T-helper 2 cell (primary cell): ENCODE results near the gene CDR2L.
"Not testable (repeated sequence)": the region's sequence is repeated elsewhere in the genome, so short reads cannot be mapped to it uniquely, and the experiment has no call there.

Experiments
- DNase-seq, 5 experiments: peaks; one replicate each; pipeline versions ENCODE4 v3.0.0 to v3.0.0-alpha.2; 2012 to 2022

The CDR2L gene

DNA sequence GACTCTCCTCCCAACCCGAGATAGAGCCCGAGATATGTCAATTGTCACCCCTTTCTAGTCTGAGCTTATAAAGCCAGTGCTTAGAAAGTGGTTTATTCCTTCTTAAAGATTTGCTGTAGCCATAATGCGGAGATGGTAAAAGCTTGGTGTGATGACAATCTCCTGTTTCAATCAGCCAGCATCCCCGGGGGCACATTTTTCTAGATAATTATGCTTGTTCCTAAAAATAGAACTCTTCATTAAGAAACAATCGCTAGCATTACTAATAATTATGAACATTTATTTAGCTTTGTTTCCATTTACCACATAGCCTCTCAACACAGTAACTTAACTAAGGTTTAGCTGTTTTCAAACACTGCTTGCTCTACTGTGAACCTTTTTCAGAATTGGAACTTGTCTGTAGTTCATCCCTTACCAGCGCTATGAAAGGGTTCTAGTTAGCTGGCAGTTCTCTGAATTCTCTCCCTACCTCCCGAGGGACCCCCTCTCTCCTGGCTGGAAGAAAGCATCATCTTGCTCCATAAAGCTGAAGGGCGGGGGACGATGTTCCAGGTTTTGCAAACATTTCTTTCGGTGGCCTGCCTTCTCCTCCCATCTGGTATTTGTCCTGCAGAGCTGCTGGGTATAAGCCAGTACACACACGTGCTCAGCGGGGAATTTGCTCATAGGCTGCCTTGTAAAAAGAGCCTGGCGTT lies 24.1 kb downstream of the CDR2L start:
- DNase-seq = no peak

- DNase-seq = no peak
These were observed 24.6 kb downstream of the CDR2L start for GRCh38 chr17:75012096-75012345.

GRCh38 chr17:75012346-75013091 lies 25.1 kb downstream of the CDR2L start, which contains the start of gene MRPL58:
TSS of gene MRPL58 (plus strand) at chr17:75012670. CDS start at chr17:75012687, 17 bp downstream.
- DNase-seq = peak; percentile 48 to 91 (median 68)

DNA sequence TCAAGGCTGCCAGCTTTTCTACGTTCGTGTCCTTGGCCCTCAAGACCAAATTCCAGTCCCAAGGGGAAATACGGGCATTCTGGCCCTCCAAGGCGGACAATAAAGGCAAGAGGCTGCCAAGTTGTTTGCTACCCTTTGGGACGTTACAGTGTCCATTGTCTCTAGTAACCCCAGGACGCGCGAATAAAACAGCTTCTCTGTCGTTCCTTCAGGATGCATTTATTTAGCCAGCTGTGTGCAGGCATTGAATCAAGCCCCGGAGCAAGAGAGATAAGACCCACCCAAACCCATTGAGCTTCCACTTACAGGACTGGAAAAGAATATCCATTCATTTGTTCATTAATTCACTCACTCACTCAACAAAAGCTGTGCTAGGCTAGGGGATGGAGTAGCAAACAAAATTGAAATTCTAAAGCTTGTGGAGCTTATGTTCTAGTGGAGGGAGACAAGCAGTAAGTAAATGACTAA lies 25.7 kb downstream of the CDR2L start:
- no peak for DNase-seq

DNA sequence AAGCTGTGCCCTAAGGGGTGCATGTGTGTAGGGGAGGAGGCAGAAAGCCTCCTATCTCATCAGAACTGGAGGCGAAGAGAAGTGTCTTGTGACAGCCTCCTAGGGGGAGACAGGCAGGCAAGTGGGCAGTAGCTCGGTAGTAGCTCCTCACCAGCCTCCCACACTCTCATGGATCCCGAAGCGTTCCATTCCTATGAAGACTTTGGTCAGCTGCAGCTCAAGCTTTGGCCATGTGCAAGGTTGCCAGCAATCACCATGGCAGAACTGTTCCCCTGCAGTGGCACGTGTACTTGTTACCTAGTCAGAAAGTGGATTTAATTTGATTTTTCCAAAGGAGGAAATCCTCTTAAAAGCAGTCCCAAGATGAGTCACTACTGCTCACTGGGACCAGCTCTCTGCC lies 31.7 kb downstream of the CDR2L start:
- no peak for DNase-seq

DNA sequence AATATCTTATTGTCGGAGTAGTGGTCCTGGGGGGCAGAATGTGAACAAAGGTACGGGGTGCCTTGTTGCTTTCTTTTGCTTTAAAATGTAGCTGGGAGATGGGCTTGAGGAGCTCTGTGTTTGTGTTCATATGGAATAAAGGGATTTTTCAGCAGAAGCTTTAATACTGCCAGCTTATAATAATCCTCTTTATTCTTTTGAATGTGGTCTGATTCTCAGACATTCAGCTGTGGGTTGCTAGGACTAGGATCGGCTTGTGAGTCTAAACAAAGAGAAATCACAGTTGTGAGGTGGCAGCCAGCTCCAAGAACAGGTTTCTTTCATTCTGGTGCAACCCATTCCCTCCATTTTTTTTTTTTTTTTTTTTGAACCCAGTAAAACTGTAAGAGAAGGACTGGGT lies 32.3 kb downstream of the CDR2L start:
- no peak for DNase-seq

- DNase-seq = no peak
These were observed 33.1 kb downstream of the CDR2L start for GRCh38 chr17:75020331-75021110.

DNA sequence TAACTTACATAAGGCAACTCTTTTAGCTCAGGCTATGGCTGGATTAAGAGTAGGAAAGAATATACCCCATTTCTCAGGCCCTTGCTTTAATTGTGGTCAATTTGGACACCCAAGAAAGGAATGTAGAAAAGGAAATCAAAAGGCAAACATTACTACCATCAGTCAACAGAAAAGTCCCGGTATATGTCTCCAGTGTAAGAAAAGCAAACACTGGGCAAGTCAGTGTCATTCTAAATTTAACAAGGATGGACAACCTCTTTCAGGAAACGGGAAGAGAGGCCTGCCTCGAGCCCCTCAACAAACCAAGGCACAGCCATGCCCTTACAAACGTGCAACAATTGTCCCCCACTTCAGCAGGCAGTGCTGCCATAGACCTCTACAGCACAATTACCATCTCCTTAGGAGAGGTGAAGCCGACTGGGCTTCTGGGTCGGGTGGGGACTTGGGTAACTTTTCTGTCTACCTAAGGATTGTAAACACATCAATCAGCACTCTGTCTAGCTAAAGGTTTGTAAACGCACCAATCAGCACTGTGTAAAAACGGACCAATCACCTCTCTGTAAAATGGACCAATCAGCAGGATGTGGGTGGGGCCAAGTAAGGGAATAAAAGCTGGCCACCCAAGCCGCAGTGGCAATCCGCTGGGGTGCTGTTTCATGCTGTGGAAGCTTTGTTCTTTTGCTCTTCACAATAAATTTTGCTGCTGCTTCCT lies 37.4 kb downstream of the CDR2L start:
- DNase-seq = peak in 2 of 5 experiments; percentile 34 to 40

DNA sequence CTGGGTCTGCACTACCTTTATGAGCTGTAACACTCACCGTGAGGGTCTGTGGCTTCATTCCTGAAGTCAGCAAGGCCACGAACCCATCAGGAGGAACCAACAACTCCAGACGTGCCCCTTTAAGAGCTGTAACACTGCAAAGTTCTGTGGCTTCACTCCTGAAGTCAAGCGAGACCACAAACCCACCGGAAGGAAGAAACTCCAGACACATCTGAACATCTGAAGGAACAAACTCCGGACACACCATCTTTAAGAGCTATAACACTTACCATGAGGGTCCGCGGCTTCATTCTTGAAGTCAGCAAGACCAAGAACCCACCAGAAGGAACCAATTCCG lies 37.9 kb downstream of the CDR2L start:
- not testable (repeated sequence) for DNase-seq

- DNase-seq = not testable (repeated sequence)
These were observed 39.2 kb downstream of the CDR2L start for GRCh38 chr17:75026650-75027049.

- DNase-seq = no peak
These were observed 42.7 kb downstream of the CDR2L start for GRCh38 chr17:75030161-75030560.

GRCh38 chr17:75031972-75032719 lies 44.7 kb downstream of the CDR2L start:
- peak in 4 of 5 experiments; percentile 36 to 69 (median 50) for DNase-seq

DNA sequence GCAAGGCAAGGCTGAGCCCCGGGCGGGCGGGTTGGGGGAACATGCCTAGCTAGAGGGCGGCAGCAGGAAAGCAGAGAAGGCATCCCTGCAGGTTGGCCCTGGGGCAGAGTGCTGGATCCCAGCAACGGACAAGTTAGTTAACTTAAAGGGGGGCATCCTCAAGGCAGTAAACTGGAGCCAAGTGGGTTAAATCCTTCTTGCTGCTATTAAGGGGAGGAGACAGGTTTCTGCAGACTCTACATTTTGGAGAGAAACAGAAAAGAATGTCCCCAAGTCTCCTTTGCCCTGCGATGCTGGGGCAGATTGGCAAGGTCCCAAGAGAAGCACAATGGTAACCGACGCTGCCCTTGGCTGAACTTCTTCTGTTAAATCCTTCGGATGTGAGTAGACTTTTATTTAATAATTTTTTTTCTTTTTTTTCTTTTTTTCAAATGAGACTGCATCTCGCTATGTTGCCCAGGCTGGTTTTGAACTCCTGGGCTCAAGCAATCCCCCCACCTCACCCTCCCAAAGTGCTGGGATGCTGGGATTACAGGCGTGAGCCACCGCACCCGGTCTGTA lies 45.4 kb downstream of the CDR2L start:
- peak in 1 of 5 experiments; percentile 25 for DNase-seq

- peak; percentile 41 to 87 (median 73) for DNase-seq
These were observed 46.2 kb downstream of the CDR2L start for GRCh38 chr17:75033346-75034235.

- DNase-seq = peak; percentile 22 to 89 (median 64)
These were observed 46.9 kb downstream of the CDR2L start for GRCh38 chr17:75034236-75034908.

GRCh38 chr17:75036643-75037268 lies 49.3 kb downstream of the CDR2L start:
- peak; percentile 54 to 97 (median 84) for DNase-seq

- no peak for DNase-seq
These were observed 51.8 kb downstream of the CDR2L start for GRCh38 chr17:75039238-75039637.

GRCh38 chr17:75041656-75042280 lies 54.3 kb downstream of the CDR2L start:
- DNase-seq = no peak

- DNase-seq = not testable (repeated sequence)
These were observed 56.4 kb downstream of the CDR2L start for GRCh38 chr17:75043789-75044188.
